K562 (cell line): ENCODE measurements around the gene PDZD2. TPM values are rescaled to one million over a fixed set of nuclear protein-coding genes. Genes with fewer than 3 reads are reported as not detected.

Experiments
- CXXC5 ChIP-seq: fragments of 250-450 bp; sonication (Bioruptor Pico); IDR thresholded peaks from 2 replicates; pipeline ENCODE4 v1.8.0; 2022; ENCODE audit warnings: inconsistent platforms, mild to moderate bottlenecking, moderate library complexity
- DEAF1 ChIP-seq: fragments of 450-650 bp; formaldehyde crosslinking; IDR thresholded peaks from 2 replicates; pipeline ENCODE4 v1.4.0; 2020; ENCODE audit warnings: mild to moderate bottlenecking, moderate library complexity
- HMGXB4 ChIP-seq: sonication (generic); formaldehyde crosslinking; IDR thresholded peaks from 2 replicates; pipeline ENCODE4 v1.8.1; 2023; ENCODE audit warnings: mild to moderate bottlenecking, missing genetic modification reagents
- MTA3 ChIP-seq: fragments of 450-650 bp; formaldehyde crosslinking; IDR thresholded peaks from 2 replicates; pipeline ENCODE4 v1.6.1; 2017; ENCODE audit warnings: mild to moderate bottlenecking, borderline replicate concordance
- NFIC ChIP-seq: fragments of 450-650 bp; IDR thresholded peaks from 2 replicates; pipeline ENCODE4 v1.6.1; 2017; ENCODE audit warnings: mild to moderate bottlenecking, inconsistent platforms
- TBL1XR1 ChIP-seq, 2 experiments: IDR thresholded peaks; 2 replicates each; pipeline ENCODE4 v1.6.1; 2012; ENCODE audit warnings: improper control_type of control experiment in 2 of 2, low read length in 2 of 2, mild to moderate bottlenecking in 1 of 2
- USF1 ChIP-seq: sonication (generic); formaldehyde crosslinking; IDR thresholded peaks from 2 replicates; pipeline ENCODE4 v1.9.0; 2022; ENCODE audit warnings: mild to moderate bottlenecking, missing genetic modification reagents
- ZFPM2 ChIP-seq: fragments of 250-450 bp; sonication (Bioruptor Pico); IDR thresholded peaks from 2 replicates; pipeline ENCODE4 v1.5.1; 2022; ENCODE audit warnings: mild to moderate bottlenecking
- ZNF212 ChIP-seq: fragments of 450-650 bp; formaldehyde crosslinking; IDR thresholded peaks from 2 replicates; pipeline ENCODE4 v1.4.0; 2020; ENCODE audit warnings: mild to moderate bottlenecking
- ZNF239 ChIP-seq: fragments of 250-450 bp; sonication (Bioruptor Pico); IDR thresholded peaks from 2 replicates; pipeline ENCODE4 v1.4.0; 2020; ENCODE audit warnings: mild to moderate bottlenecking
- ZNF583 ChIP-seq: fragments of 250-450 bp; sonication (Bioruptor Pico); IDR thresholded peaks from 2 replicates; pipeline ENCODE4 v1.4.0; 2020
- ZZZ3 ChIP-seq: fragments of 450-650 bp; IDR thresholded peaks from 2 replicates; pipeline ENCODE4 v1.6.1; 2016; ENCODE audit warnings: antibody characterized with exemption, mild to moderate bottlenecking, moderate library complexity
- polyA plus RNA-seq, 8 experiments: library from polyadenylated mRNA; depleted of rRNA in 4 of 8; stranded (reverse) in 5 of 8; unstranded in 3 of 8; fragments of >200 nt; fragmentation: Nextera tagmentation in 2 of 8; fragmentation: Illumina TruSeq in 1 of 8; extraction: Ambion mirVana in 2 of 8; extraction: Trizol in 1 of 8; gene quantifications; 2 replicates each; pipeline versions ENCODE4 v1.2.1 to v1.2.3, GENCODE V29; 2011 to 2014; ENCODE audit warnings: inconsistent platforms in 1 of 8, missing spikeins in 1 of 8
- total RNA-seq, 7 experiments: library from RNA; depleted of rRNA in 6 of 7; stranded (reverse); fragments of >200 nt in 6 of 7; fragmentation: Illumina TruSeq in 2 of 7; extraction: Trizol in 2 of 7; gene quantifications; 2 replicates each; pipeline versions ENCODE4 v1.2.1 to v1.2.3, GENCODE V29; 2011 to 2021; ENCODE audit warnings: low replicate concordance in 1 of 7
- TF ChIP-seq, protein P1 (sequence below), 2 experiments: fragments of 450-650 bp; formaldehyde crosslinking in 1 of 2; IDR thresholded peaks; 2 replicates each; pipeline versions ENCODE4 v1.4.0 to v1.6.1; 2014 to 2020; ENCODE audit warnings: mild to moderate bottlenecking in 2 of 2, borderline replicate concordance in 1 of 2, low read depth in 1 of 2
- TF ChIP-seq, protein P2 (sequence below): sonication (generic); formaldehyde crosslinking; IDR thresholded peaks from 2 replicates; pipeline ENCODE4 v1.8.0; 2022; ENCODE audit warnings: missing genetic modification reagents, mild to moderate bottlenecking, moderate library complexity, borderline replicate concordance

PDZD2 gene
- total and polyA plus RNA-seq, 9 of the 15 experiments (the other 6 are each of a cell fraction or from before 2014, with no cell fraction given) = 0.02 to 0.08 (median 0.04) TPM; not detected in 6

DNA sequence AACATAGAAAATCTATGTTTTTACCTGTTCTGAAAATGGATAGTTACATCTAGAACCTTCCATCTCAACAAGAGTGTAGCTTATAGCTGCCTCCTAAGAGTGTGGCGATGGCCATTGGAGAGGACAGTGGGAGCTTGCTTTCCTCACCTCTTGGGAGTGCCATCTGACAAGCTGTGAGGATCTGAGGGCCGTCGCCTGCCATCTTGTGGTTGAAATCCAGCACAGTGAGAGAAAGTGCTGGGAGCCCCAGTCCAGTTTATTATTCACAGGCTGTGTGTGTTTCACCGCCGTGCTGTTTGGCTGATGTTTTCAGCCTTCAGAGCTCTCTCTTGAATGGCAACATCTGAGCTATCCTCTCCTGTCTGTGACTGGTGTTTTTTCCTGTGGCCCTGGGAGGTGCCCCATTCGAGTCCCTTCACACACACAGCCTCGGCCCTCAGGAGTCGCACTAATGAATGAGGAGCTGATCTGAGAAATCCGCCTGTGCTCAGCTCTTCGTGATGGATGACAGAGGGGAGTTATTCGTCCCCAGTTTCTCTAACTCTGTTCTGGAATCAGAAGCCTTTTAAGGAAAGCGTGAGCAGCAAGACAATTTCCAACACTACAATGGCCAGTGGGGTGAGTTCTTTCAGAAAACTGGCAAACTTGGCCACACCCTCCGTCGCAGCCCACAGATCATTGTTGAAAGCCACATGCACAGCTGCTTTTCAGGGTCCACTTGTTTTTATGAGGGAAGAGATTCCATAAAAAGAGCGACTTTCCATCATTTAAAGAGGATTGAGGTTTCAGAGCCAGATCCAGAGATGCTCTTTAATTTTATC lies 170.3 kb downstream of the PDZD2 start (continued):
- no peak for TF ChIP-seq HMGXB4
- TF ChIP-seq, protein P1, sequence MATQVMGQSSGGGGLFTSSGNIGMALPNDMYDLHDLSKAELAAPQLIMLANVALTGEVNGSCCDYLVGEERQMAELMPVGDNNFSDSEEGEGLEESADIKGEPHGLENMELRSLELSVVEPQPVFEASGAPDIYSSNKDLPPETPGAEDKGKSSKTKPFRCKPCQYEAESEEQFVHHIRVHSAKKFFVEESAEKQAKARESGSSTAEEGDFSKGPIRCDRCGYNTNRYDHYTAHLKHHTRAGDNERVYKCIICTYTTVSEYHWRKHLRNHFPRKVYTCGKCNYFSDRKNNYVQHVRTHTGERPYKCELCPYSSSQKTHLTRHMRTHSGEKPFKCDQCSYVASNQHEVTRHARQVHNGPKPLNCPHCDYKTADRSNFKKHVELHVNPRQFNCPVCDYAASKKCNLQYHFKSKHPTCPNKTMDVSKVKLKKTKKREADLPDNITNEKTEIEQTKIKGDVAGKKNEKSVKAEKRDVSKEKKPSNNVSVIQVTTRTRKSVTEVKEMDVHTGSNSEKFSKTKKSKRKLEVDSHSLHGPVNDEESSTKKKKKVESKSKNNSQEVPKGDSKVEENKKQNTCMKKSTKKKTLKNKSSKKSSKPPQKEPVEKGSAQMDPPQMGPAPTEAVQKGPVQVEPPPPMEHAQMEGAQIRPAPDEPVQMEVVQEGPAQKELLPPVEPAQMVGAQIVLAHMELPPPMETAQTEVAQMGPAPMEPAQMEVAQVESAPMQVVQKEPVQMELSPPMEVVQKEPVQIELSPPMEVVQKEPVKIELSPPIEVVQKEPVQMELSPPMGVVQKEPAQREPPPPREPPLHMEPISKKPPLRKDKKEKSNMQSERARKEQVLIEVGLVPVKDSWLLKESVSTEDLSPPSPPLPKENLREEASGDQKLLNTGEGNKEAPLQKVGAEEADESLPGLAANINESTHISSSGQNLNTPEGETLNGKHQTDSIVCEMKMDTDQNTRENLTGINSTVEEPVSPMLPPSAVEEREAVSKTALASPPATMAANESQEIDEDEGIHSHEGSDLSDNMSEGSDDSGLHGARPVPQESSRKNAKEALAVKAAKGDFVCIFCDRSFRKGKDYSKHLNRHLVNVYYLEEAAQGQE (IDR thresholded peaks at IDR 0.05; ENCODE audit: borderline replicate concordance) = peak; percentile 72
- TF ChIP-seq, protein P1 (CRISPR knock-in tag; IDR thresholded peaks at IDR 0.05; ENCODE audit: low read depth) = no peak
- TF ChIP-seq CXXC5 (CRISPR knock-in tag) = no peak
- no peak for TF ChIP-seq TBL1XR1 (IDR thresholded peaks at IDR 0.05; ENCODE audit: low read length in 2 of 2)
- TF ChIP-seq ZNF212 = no peak
- TF ChIP-seq, protein P2, sequence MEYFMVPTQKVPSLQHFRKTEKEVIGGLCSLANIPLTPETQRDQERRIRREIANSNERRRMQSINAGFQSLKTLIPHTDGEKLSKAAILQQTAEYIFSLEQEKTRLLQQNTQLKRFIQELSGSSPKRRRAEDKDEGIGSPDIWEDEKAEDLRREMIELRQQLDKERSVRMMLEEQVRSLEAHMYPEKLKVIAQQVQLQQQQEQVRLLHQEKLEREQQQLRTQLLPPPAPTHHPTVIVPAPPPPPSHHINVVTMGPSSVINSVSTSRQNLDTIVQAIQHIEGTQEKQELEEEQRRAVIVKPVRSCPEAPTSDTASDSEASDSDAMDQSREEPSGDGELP = no peak
- no peak for TF ChIP-seq ZZZ3
- no peak for TF ChIP-seq MTA3
- no peak for TF ChIP-seq ZNF583 (CRISPR knock-in tag)
- no peak for TF ChIP-seq USF1
- no peak for TF ChIP-seq ZFPM2 (CRISPR knock-in tag)
- peak; percentile 65 for TF ChIP-seq DEAF1 (CRISPR knock-in tag)
- TF ChIP-seq NFIC = no peak
- TF ChIP-seq ZNF239 (CRISPR knock-in tag) = no peak
